ENCODE data around the gene JAML. TPM values are rescaled to one million over a fixed set of nuclear protein-coding genes. Genes with fewer than 3 reads are reported as not detected.

JAML gene
- polyA plus RNA-seq, 1 donor from 2014 or later = 0.28 TPM

GRCh38 chr11:118166641-118167040 is 58.2 kb downstream of the JAML start:
- Histone ChIP-seq H3K27ac (ENCODE audit: low read length) (no peak overlapping the region), H3K27me3 (ENCODE audit: insufficient read depth, low read depth, low read length) (peaks cover 17% of the 10 kb centered on the region), H3K79me2 (replicated peaks; ENCODE audit: insufficient read depth, low read length) (no peaks in the 10 kb centered on the region), H4K20me1 (ENCODE audit: insufficient read depth) (no peaks in the 10 kb centered on the region), H3K9me2 (ENCODE audit: insufficient read depth, low read length) (no peaks in the 10 kb centered on the region), H3F3A (ENCODE audit: insufficient read depth, low read length, poor library complexity, severe bottlenecking) (no peaks in the 10 kb centered on the region), H3K9me3 (ENCODE audit: low read length) (no peaks in the 10 kb centered on the region), H3K4me2 (ENCODE audit: low read length) (no peak overlapping the region), H3K9ac (ENCODE audit: low read length) (no peak overlapping the region), H3K4me3 (ENCODE audit: low read length) (no peak overlapping the region), H2AFZ (ENCODE audit: low read depth, low read length) (no peak overlapping the region), H3K36me3 (ENCODE audit: insufficient read depth, low read length) (no peaks in the 10 kb centered on the region)
- no peak for TF ChIP-seq POLR2AphosphoS5 (IDR thresholded peaks at IDR 0.05)
- TF ChIP-seq RAD21 (conservative IDR thresholded peaks at IDR 0.05) = no peak
- no peak for TF ChIP-seq SMC3 (conservative IDR thresholded peaks at IDR 0.05; ENCODE audit: poor library complexity)
- no peak for TF ChIP-seq EZH2 (IDR thresholded peaks at IDR 0.05; ENCODE audit: borderline replicate concordance, insufficient read depth, low read length, poor library complexity, severe bottlenecking)
- TF ChIP-seq, protein P1, sequence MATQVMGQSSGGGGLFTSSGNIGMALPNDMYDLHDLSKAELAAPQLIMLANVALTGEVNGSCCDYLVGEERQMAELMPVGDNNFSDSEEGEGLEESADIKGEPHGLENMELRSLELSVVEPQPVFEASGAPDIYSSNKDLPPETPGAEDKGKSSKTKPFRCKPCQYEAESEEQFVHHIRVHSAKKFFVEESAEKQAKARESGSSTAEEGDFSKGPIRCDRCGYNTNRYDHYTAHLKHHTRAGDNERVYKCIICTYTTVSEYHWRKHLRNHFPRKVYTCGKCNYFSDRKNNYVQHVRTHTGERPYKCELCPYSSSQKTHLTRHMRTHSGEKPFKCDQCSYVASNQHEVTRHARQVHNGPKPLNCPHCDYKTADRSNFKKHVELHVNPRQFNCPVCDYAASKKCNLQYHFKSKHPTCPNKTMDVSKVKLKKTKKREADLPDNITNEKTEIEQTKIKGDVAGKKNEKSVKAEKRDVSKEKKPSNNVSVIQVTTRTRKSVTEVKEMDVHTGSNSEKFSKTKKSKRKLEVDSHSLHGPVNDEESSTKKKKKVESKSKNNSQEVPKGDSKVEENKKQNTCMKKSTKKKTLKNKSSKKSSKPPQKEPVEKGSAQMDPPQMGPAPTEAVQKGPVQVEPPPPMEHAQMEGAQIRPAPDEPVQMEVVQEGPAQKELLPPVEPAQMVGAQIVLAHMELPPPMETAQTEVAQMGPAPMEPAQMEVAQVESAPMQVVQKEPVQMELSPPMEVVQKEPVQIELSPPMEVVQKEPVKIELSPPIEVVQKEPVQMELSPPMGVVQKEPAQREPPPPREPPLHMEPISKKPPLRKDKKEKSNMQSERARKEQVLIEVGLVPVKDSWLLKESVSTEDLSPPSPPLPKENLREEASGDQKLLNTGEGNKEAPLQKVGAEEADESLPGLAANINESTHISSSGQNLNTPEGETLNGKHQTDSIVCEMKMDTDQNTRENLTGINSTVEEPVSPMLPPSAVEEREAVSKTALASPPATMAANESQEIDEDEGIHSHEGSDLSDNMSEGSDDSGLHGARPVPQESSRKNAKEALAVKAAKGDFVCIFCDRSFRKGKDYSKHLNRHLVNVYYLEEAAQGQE (IDR thresholded peaks at IDR 0.05; ENCODE audit: borderline replicate concordance) = no peak
- no peak for TF ChIP-seq MXI1 (conservative IDR thresholded peaks at IDR 0.05; ENCODE audit: poor library complexity, severe bottlenecking)
- no peak for TF ChIP-seq TAF1 (IDR thresholded peaks at IDR 0.05; ENCODE audit: low read depth)
- TF ChIP-seq, protein P2, sequence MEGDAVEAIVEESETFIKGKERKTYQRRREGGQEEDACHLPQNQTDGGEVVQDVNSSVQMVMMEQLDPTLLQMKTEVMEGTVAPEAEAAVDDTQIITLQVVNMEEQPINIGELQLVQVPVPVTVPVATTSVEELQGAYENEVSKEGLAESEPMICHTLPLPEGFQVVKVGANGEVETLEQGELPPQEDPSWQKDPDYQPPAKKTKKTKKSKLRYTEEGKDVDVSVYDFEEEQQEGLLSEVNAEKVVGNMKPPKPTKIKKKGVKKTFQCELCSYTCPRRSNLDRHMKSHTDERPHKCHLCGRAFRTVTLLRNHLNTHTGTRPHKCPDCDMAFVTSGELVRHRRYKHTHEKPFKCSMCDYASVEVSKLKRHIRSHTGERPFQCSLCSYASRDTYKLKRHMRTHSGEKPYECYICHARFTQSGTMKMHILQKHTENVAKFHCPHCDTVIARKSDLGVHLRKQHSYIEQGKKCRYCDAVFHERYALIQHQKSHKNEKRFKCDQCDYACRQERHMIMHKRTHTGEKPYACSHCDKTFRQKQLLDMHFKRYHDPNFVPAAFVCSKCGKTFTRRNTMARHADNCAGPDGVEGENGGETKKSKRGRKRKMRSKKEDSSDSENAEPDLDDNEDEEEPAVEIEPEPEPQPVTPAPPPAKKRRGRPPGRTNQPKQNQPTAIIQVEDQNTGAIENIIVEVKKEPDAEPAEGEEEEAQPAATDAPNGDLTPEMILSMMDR (IDR thresholded peaks at IDR 0.05; ENCODE audit: poor library complexity, severe bottlenecking) = no peak
- no peak for TF ChIP-seq EP300 (conservative IDR thresholded peaks at IDR 0.05; ENCODE audit: poor library complexity, severe bottlenecking)

GRCh38 chr11:118164885-118165284 is 59.9 kb downstream of the JAML start:
- Histone ChIP-seq H3K36me3 (ENCODE audit: insufficient read depth, low read length) (no peaks in the 10 kb centered on the region), H3F3A (ENCODE audit: insufficient read depth, low read length, poor library complexity, severe bottlenecking) (no peaks in the 10 kb centered on the region), H3K9me2 (ENCODE audit: insufficient read depth, low read length) (no peaks in the 10 kb centered on the region), H3K9ac (ENCODE audit: low read length) (no peak overlapping the region), H3K27me3 (ENCODE audit: insufficient read depth, low read depth, low read length) (peaks cover 5% of the 10 kb centered on the region), H3K79me2 (replicated peaks; ENCODE audit: insufficient read depth, low read length) (no peaks in the 10 kb centered on the region), H4K20me1 (ENCODE audit: insufficient read depth) (no peaks in the 10 kb centered on the region), H3K27ac (ENCODE audit: low read length) (no peak overlapping the region), H2AFZ (ENCODE audit: low read depth, low read length) (no peak overlapping the region), H3K9me3 (ENCODE audit: low read length) (no peaks in the 10 kb centered on the region), H3K4me3 (ENCODE audit: low read length) (no peak overlapping the region), H3K4me2 (ENCODE audit: low read length) (no peak overlapping the region)
- TF ChIP-seq, protein P1 (IDR thresholded peaks at IDR 0.05; ENCODE audit: borderline replicate concordance) = no peak
- TF ChIP-seq RAD21 (conservative IDR thresholded peaks at IDR 0.05) (no peak), EP300 (conservative IDR thresholded peaks at IDR 0.05; ENCODE audit: poor library complexity, severe bottlenecking) (no peak), TAF1 (IDR thresholded peaks at IDR 0.05; ENCODE audit: low read depth) (no peak), POLR2AphosphoS5 (IDR thresholded peaks at IDR 0.05) (no peak), MXI1 (conservative IDR thresholded peaks at IDR 0.05; ENCODE audit: poor library complexity, severe bottlenecking) (no peak), SMC3 (conservative IDR thresholded peaks at IDR 0.05; ENCODE audit: poor library complexity) (no peak), EZH2 (IDR thresholded peaks at IDR 0.05; ENCODE audit: borderline replicate concordance, insufficient read depth, low read length, poor library complexity, severe bottlenecking) (no peak)
- TF ChIP-seq, protein P2 (IDR thresholded peaks at IDR 0.05; ENCODE audit: poor library complexity, severe bottlenecking) = no peak

Measured in neural cell (in vitro differentiated cells).